IMR-90 (cell line): ENCODE data around the gene YWHAG.

Experiments
- CEBPB ChIP-seq: IDR thresholded peaks from 2 replicates; pipeline ENCODE4 v1.6.1; 2012; ENCODE audit warnings: low read depth, low read length, improper control_type of control experiment
- CTCF ChIP-seq: conservative IDR thresholded peaks from 2 replicates; pipeline ENCODE4 v1.5.1; 2012; ENCODE audit warnings: mild to moderate bottlenecking, low read depth, low read length, improper control_type of control experiment
- POLR2A ChIP-seq: IDR thresholded peaks from 2 replicates; pipeline ENCODE4 v1.6.1; 2012; ENCODE audit warnings: mild to moderate bottlenecking, low read depth, low read length
- TF ChIP-seq, protein P1 (sequence below): fragments of 150-350 bp; IDR thresholded peaks from 2 replicates; pipeline ENCODE4 v1.6.1; 2017; ENCODE audit warnings: mild to moderate bottlenecking, antibody characterized with exemption, low read length, low read depth

DNA sequence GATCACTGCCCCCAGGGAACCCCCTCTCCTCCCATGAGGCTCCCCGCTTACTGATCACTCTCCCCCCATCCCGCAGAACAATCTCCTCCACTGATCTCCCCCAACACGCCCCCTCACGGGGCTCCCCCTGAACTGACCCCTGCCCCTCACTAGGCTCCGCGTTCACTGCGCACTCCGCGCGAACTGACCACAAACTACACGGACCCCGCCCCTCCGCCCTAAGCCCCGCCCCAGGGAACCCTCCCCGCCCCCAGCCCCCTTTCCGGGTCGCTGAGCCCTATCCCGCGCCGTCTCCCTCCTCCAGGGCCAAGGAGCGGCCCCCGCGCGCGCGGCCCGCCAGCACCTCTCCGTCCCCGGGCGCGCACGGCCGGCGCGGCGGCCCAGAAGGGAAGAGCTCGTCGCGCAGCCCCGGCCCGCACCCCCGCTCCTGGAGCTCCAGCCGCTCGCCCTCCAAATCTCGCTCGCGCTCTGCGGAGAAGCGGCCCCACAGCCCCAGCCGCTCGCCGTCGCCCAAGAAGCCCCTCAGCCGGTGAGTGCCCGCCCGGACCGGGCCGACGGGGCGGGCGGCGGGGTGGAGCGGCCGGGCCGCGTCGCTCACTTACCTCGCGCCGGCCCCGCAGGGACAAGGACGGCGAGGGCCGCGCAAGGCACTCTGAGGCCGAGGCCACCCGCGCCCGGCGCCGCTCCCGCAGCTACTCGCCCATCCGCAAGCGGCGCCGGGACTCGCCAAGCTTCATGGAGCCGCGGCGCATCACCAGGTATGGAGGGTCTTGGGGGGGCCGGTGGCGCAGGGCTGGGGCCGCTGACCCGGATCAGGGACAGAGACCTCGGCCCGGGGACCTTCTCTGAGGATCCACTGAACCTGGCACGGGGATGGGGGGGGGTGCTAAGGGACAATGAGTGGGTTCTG is 76.2 kb downstream of the YWHAG start:
- TF ChIP-seq POLR2A (no peak), CEBPB (no peak), CTCF (no peak)
- TF ChIP-seq, protein P1, sequence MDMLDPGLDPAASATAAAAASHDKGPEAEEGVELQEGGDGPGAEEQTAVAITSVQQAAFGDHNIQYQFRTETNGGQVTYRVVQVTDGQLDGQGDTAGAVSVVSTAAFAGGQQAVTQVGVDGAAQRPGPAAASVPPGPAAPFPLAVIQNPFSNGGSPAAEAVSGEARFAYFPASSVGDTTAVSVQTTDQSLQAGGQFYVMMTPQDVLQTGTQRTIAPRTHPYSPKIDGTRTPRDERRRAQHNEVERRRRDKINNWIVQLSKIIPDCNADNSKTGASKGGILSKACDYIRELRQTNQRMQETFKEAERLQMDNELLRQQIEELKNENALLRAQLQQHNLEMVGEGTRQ = no peak
